Small intestine (tissue), 4 donors: ENCODE results near the gene POGLUT3. TPM values are rescaled to one million over a fixed set of nuclear protein-coding genes. Genes with fewer than 3 reads are reported as not detected.

ENCODE experiments used
- polyA plus RNA-seq, 4 donors: library from polyadenylated mRNA; stranded (reverse) in 3 of 4; unstranded in 1 of 4; fragments of 200-250 nt in 3 of 4; fragments of 120-200 nt in 1 of 4; gene quantifications; one replicate each; pipeline versions ENCODE4 v1.2.1 to v1.2.3, GENCODE V29; 2013
- donor health status: healthy with polysubstance abuse.
- donor health status: Bipolar disorder and iron deficiency.
- donor health status: healthy.

POGLUT3 gene
- polyA plus RNA-seq, 4 donors: 0.89 to 15.9 (median 6.4) TPM

Other genes with a start within 250 kb of the POGLUT3 start
- under 1 TPM in 2 of 4 donors, not detected in 2; 0.24 to 0.84 TPM for gene C11orf65, start 30.9 kb downstream of the POGLUT3 start, polyA plus RNA-seq
- 1 to 10 TPM in 1 of 4 donors, under 1 TPM in 3; 0.22 to 1.8 (median 0.60) TPM for gene EXPH5, start 95.4 kb upstream of the POGLUT3 start, polyA plus RNA-seq
- 10 to 100 TPM in 2 of 4 donors, 1 to 10 TPM in 2; 7.3 to 22.0 (median 12.1) TPM for gene DDX10, start 166.7 kb upstream of the POGLUT3 start, polyA plus RNA-seq